Stimulated activated CD8-positive, alpha-beta memory T cell treated with anti-CD3 and anti-CD28 coated beads, Interleukin-2, amount 100 ng/mL, for 48 hours (primary cell): ENCODE data around the gene UBE2I.
"Not testable (repeated sequence)": the region's sequence is repeated elsewhere in the genome, so short reads cannot be mapped to it uniquely, and the experiment has no call there.

Source experiments
- DNase-seq, 2 donors: peaks; one replicate each; pipeline ENCODE4 v3.0.0-alpha.2; 2020; ENCODE audit warnings: low read depth in 2 of 2

Gene UBE2I

DNA sequence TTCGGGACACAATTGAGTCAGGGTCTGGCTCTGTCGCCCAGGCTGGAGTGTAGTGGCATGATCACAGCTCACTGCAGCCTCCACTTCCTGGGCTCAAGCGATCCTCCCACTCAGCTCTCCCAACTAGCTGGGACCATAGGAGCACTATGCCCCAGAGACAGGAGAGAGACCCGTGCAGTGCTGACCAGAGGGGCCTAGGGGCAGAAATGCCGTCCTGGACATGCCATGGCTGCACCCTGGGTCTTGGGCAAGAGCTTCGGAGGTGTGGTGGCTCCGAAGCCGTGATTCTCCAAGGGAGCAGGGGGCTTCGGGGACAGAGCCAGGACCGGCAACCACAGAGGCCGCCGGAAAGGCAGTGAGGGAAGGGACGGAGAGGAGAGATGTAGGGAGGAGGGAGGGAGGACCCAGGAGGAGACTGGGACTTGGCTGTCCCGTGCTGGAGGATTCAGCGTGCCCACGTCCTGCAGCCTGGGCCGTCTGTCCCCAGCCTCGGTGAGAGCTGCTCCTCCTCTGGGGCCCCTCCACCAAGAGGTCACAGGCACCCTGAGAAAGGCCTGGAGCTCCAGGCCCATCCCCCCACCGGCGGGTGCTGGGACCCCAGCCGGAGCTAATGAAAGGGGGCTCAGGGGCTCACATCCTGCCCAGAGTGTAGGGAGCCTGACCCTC, 31.7 kb upstream of the UBE2I start:
- no peak for DNase-seq

DNA sequence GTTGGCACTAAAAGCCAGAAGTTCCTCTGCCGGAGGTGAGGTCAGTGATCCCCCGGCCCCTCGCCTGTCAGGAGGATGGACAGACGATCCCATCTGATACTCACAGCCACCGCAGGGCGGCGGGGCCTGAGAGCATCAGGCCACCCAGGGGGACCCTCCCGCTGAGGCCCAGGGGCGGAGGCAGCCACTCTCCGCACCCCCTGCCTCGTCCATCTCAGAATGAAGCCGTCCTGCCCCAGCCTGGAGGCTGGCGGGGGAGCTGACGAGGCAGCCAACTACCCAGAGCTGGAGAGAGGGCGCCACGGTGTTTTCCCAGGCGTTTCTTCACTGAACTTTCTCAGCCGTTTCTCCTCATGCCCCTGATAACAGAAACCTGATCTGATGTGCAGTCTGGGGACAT, 31.0 kb upstream of the UBE2I start:
- no peak for DNase-seq

GRCh38 chr16:1279081-1279944, 30.1 kb upstream of the UBE2I start:
- DNase-seq: no peak

GRCh38 chr16:1279945-1280589, 29.4 kb upstream of the UBE2I start:
- DNase-seq: no peak

DNA sequence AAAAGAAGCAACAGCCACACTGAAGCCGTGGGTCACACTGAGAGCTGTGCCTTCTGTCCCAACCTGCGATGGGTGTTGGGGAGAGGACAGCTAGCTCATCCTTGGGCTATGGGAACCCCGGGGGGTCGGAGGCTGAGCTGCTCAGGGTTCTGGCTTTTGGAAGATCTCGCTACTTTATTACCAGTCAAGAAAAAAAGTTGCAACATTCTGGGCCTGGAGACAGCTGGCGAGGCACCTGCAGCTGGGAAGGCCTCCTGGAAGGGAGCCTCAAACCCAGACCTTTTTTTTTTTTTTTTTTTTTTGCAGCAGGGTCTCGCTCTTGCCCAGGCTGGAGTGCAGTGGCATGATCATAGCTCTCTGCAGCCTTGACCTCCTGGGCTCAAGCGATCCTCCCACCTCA, 28.7 kb upstream of the UBE2I start:
- DNase-seq: no peak

- no peak for DNase-seq
Observed at GRCh38 chr16:1281517-1281916, 27.9 kb upstream of the UBE2I start.

- no peak for DNase-seq
Observed at GRCh38 chr16:1282324-1282973, 27.0 kb upstream of the UBE2I start.

GRCh38 chr16:1283296-1283695, 26.1 kb upstream of the UBE2I start:
- DNase-seq: no peak

DNA sequence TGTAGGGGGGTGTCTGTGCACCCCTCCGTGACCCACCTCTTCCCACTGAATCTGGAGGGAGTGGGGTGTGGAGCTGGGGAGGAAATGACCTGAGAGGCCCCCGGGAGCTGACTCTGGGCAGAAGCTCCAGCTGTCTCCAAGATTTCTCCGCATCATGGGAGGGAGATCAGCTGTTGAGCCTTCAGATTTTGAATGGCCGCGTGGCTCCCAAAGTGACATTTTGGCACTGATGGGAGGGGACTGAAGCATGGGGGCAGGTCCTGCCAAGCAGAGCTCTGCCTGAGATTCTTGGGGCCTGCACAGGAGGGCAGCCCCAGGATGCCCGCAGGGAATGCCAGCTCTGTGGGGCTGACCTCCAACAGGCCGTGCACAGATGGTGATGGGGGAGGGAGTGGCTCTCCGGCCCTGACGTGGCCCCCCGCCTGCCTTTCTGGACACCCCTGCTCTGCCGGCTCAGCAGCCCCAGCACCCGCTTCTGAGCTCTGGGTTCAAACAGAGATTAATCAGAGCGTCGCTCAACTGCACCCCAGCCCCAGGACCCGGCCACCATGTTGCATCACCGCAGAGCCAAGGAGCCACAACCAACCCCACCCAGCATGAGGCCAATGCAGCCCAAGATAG, 25.3 kb upstream of the UBE2I start:
- no peak for DNase-seq

DNA sequence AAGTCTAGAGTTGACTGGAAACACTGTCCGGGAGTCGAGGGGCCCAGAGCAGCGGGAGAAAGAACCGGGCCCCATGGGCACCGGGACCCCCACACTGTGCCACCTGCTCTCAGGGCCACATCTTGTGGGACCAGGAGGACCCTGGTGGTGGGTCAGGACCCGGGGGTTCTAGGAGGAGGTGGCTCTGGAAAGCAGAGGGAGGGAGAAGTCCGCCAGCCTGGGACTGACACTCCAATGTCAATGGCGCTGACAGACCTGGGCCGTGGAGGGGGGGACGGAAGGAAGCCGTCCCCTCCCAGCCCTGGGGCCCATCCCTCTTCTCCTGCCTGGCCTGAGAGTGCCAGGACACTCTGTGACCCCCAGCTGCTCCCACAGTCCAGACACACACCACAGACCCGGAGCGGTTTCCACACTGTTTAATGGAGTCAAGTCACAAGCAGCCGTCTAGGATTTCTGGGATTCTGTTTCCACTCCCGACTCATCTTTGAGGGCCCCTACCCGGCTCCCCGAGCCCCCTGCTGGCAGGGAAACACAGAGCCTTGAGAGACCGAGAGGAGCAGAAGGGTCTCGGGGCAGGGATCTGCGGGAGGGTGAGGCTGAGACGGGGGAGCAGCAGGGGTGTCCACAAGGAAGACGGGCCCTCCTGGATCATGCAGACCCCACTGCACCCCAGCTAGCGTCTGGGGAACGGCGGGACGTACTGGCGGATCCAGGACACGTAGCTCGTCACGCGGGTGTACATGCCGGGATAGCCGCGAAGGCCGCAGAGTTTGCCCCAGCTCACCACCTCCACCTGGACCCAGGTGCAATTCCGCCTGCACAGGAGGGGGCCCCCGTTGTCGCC, 23.5 kb upstream of the UBE2I start:
- DNase-seq: no peak

GRCh38 chr16:1286513-1287094, 22.8 kb upstream of the UBE2I start:
- DNase-seq: no peak

GRCh38 chr16:1287982-1288670, 21.3 kb upstream of the UBE2I start:
- DNase-seq: no peak

DNA sequence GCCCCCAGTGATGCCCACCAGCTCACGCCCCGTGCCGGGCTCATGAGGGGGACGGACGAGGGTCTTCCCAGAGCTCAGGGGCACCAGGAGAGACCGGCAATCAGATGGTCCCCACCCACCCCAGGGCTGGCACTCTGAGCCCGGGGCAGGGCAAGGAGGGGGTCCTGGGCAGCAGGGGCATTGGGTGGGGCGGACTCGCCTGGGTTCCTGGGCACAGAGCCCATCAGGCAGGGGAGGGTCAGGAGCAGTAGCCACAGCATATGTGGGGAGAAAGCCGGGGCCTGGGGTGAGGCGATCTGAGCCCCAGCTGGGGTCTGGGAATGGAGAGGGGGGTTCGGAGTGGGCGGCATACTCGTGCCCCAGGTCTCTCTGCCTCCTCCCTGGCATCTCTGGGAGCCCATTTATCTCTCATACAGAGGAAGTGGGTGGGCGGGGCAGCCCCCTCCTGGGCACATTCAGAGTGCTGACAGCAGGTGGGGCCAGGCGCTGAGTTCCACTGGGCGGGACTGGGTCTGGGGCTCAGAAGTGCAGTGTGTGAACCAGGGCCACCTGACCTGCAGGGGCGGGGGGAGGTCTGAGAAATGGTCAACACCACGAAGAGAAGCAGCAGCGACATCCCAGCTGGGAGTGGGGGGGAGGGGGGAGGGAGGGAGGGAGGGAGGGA, 20.5 kb upstream of the UBE2I start:
- DNase-seq: no peak

DNA sequence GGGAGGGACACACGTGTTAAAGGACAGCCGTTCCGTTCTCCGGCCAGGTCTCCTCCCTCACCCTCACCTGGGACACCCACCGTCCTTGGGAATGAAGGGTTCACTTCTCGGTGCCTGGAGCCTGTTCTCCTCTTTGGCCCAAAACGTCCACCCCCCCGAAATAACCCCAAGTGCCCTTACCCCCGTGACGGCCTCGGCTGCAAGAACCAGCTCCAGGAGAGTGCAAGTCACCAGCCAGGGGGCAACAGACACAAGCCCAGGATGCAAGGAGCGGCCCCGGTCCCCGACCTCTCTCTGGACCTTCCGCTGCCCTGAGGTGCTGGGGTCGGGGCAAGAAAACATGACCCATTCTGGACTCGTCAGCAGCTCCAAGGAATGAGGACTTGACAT, 20.0 kb upstream of the UBE2I start:
- DNase-seq: no peak

GRCh38 chr16:1290063-1290501, 19.4 kb upstream of the UBE2I start:
- DNase-seq: no peak

DNA sequence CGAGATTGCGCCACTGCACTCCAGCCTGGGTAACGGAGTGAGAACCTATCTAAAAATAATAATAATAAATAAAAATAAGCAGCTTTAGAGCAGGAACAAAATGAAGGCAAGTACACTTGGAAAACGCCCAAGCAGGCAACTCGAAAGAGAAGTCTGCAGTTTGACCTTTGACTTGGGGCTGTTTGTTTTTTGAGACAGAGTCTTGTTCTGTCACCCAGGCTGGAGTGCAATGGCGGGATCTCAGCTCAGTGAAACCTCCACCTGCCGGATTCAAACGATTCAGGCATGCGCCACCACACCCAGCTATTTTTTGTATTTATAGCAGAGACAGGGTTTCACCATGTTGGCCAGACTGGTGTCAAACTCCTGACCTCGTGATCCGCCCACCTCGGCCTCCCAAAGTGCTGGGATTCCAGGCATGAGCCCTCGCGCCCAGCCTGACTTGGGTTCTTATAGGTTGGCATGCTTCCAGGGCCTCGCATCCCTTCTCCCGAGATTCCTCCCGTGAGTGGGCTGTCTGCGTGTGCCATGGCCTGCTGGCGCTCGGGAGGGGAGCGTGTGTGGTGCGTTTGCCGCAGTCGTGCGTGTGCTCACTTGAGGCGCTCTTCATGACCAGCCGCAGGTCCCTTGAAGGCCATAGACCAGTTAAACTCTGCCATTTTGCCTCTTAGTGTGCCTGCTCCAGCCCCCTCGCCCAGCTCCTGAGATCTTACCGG, 18.4 kb upstream of the UBE2I start:
- no peak for DNase-seq

DNA sequence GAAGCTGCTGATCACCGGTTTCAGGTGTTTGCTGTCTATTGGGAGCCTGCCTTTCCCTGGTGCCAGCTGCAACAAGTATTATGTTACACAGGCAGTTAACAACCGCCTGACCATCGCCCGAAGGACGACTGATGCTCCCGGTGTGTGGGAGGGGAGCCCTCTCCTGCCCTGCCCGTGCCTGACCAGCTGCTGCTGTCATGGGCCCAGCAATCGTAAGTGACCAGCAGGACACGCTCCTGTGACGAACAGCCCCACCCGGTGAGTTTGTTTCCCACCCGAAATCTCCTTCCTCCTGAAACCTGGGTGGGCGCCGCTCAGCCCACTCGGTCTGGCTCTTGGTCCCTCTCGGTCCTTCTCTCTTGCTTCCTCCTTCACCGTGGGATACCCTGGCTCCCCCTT, 17.9 kb upstream of the UBE2I start:
- no peak for DNase-seq

DNA sequence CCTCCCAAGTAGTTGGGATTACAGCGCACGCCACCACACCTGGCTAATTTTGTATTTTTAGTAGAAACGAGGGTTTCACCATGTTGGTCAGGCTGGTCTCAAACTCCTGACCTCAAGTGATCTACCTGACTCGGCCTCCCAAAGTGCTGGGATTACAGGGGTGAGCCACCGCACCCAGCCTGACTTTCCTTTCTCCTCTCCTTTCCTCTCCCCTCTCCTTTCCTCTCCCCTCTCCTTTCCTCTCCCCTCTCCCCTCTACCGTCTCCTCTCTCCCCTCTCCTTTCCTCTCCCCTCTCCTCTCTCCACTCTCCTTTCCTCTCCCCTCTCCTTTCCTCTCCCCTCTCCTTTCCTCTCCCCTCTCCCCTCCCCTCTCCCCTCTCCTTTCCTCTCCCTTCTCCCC, 17.2 kb upstream of the UBE2I start:
- DNase-seq: not testable (repeated sequence)

DNA sequence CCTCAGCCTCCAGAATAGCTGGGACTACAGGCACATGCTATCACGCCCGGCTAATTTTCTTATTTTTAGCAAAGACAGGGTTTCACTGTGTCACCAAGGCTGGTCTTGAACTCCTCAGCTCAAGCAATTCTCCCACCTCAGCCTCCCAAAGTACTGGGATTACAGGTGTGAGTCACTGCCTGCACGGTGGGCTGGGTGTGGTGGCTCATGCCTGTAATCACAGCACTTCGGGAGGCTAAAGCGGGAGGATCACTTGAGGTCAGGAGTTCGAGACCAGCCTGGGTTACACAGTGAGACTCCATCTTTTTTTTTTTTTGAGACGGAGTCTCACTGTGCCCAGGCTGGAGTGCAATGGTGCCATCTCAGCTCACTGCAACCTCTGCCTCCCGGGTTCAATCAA, 16.6 kb upstream of the UBE2I start:
- DNase-seq: not testable (repeated sequence)
